ENCODE results near the gene QSOX2. TPM values are rescaled to one million over a fixed set of nuclear protein-coding genes. Genes with fewer than 3 reads are reported as not detected.

Gene QSOX2
- total and polyA plus RNA-seq, 4 donors = 0.79 to 12.7 (median 4.3) TPM

DNA sequence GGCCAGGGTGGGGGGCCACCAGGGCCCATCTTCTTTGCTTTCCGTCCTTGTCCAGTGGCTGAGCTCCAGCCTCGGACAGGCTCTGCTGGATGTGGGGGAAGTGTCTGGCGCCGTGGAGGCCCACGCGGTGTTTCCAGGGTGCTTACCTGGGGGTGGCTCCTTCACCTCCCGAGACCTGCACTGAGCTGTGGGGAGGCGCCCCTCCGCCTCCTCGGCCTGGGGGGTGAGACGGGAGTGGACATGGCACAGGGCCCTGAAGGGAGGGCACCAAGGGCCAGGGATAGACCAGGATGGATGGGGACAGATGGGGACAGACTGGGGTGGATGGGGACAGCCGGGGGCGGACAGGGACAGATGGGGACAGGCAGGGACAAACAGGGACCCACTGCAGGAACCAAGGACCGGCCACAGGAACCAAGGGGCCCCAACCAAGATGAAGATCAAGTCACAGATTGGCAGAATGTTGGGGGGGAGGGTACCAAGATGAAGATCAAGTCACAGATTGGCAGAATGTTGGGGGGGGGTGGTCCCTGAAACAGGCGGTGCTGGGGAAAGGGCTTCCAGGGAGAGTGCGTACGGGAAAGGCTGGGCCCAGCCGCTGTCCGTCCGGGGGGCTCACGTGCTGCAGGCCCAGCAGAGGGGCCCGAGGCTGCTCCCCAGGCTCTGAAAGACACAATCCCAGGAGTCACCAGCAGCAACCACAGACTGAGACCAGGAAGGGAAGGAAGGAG, 13.3 kb upstream of the QSOX2 start (continued):
- TF ChIP-seq HNF4G (IDR thresholded peaks at IDR 0.05) (no peak), NR2F2 (IDR thresholded peaks at IDR 0.05) (no peak), HNF4A (conservative IDR thresholded peaks at IDR 0.05) (no peak), RXRA (IDR thresholded peaks at IDR 0.05) (no peak)

DNA sequence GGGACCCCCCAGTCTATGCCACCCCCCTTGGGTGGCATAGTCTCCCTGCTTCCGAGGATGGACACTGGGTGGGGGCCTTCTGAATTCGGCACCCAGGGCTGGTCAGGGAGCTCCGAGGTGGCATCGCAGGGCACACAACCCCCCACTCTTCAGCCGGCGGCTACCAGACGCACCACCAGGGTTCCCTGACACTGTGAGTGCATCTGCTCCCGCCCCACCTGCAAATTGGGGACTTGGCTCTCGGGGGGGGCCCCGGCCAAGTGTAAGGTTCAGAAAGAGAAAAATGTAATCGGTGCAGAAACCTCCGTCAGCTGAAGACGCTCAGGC, 12.7 kb upstream of the QSOX2 start:
- TF ChIP-seq NR2F2 (IDR thresholded peaks at IDR 0.05) = no peak
- TF ChIP-seq, protein P1, sequence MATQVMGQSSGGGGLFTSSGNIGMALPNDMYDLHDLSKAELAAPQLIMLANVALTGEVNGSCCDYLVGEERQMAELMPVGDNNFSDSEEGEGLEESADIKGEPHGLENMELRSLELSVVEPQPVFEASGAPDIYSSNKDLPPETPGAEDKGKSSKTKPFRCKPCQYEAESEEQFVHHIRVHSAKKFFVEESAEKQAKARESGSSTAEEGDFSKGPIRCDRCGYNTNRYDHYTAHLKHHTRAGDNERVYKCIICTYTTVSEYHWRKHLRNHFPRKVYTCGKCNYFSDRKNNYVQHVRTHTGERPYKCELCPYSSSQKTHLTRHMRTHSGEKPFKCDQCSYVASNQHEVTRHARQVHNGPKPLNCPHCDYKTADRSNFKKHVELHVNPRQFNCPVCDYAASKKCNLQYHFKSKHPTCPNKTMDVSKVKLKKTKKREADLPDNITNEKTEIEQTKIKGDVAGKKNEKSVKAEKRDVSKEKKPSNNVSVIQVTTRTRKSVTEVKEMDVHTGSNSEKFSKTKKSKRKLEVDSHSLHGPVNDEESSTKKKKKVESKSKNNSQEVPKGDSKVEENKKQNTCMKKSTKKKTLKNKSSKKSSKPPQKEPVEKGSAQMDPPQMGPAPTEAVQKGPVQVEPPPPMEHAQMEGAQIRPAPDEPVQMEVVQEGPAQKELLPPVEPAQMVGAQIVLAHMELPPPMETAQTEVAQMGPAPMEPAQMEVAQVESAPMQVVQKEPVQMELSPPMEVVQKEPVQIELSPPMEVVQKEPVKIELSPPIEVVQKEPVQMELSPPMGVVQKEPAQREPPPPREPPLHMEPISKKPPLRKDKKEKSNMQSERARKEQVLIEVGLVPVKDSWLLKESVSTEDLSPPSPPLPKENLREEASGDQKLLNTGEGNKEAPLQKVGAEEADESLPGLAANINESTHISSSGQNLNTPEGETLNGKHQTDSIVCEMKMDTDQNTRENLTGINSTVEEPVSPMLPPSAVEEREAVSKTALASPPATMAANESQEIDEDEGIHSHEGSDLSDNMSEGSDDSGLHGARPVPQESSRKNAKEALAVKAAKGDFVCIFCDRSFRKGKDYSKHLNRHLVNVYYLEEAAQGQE (IDR thresholded peaks at IDR 0.05) = no peak
- TF ChIP-seq FOXA2 (IDR thresholded peaks at IDR 0.05) = no peak
- TF ChIP-seq, protein P2, sequence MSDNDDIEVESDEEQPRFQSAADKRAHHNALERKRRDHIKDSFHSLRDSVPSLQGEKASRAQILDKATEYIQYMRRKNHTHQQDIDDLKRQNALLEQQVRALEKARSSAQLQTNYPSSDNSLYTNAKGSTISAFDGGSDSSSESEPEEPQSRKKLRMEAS (IDR thresholded peaks at IDR 0.05) = no peak
- TF ChIP-seq EGR1 (IDR thresholded peaks at IDR 0.05; ENCODE audit: low read depth in 2 of 2) = no peak
- TF ChIP-seq YY1 (IDR thresholded peaks at IDR 0.05) = no peak
- TF ChIP-seq GABPA (IDR thresholded peaks at IDR 0.05 in 1 of 2, conservative IDR thresholded peaks at IDR 0.05 in 1 of 2) = no peak
- no peak for TF ChIP-seq FOXA1 (IDR thresholded peaks at IDR 0.05)
- no peak for TF ChIP-seq HNF4G (IDR thresholded peaks at IDR 0.05)
- no peak for TF ChIP-seq RAD21 (IDR thresholded peaks at IDR 0.05)
- TF ChIP-seq, protein P3, sequence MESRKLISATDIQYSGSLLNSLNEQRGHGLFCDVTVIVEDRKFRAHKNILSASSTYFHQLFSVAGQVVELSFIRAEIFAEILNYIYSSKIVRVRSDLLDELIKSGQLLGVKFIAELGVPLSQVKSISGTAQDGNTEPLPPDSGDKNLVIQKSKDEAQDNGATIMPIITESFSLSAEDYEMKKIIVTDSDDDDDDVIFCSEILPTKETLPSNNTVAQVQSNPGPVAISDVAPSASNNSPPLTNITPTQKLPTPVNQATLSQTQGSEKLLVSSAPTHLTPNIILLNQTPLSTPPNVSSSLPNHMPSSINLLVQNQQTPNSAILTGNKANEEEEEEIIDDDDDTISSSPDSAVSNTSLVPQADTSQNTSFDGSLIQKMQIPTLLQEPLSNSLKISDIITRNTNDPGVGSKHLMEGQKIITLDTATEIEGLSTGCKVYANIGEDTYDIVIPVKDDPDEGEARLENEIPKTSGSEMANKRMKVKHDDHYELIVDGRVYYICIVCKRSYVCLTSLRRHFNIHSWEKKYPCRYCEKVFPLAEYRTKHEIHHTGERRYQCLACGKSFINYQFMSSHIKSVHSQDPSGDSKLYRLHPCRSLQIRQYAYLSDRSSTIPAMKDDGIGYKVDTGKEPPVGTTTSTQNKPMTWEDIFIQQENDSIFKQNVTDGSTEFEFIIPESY (IDR thresholded peaks at IDR 0.05) = no peak
- TF ChIP-seq, protein P4, sequence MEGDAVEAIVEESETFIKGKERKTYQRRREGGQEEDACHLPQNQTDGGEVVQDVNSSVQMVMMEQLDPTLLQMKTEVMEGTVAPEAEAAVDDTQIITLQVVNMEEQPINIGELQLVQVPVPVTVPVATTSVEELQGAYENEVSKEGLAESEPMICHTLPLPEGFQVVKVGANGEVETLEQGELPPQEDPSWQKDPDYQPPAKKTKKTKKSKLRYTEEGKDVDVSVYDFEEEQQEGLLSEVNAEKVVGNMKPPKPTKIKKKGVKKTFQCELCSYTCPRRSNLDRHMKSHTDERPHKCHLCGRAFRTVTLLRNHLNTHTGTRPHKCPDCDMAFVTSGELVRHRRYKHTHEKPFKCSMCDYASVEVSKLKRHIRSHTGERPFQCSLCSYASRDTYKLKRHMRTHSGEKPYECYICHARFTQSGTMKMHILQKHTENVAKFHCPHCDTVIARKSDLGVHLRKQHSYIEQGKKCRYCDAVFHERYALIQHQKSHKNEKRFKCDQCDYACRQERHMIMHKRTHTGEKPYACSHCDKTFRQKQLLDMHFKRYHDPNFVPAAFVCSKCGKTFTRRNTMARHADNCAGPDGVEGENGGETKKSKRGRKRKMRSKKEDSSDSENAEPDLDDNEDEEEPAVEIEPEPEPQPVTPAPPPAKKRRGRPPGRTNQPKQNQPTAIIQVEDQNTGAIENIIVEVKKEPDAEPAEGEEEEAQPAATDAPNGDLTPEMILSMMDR (IDR thresholded peaks at IDR 0.05; ENCODE audit: low read depth, low read length, missing input control) = no peak
- TF ChIP-seq JUND (IDR thresholded peaks at IDR 0.05) = no peak
- TF ChIP-seq RXRA (IDR thresholded peaks at IDR 0.05) = no peak
- no peak for TF ChIP-seq SP1 (IDR thresholded peaks at IDR 0.05)
- TF ChIP-seq HNF4A (conservative IDR thresholded peaks at IDR 0.05) = no peak
- no peak for TF ChIP-seq TAF1 (conservative IDR thresholded peaks at IDR 0.05)
- TF ChIP-seq, protein P5, sequence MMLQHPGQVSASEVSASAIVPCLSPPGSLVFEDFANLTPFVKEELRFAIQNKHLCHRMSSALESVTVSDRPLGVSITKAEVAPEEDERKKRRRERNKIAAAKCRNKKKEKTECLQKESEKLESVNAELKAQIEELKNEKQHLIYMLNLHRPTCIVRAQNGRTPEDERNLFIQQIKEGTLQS (IDR thresholded peaks at IDR 0.05) = no peak
- Histone ChIP-seq H3K27me3 (ENCODE audit: control insufficient read depth in 4 of 4, insufficient read depth in 4 of 4, low read length in 3 of 4) (peaks cover 0 to 2% (median 0%) of the 10 kb centered on the region in 4 donors), H3K9me3 (ENCODE audit: control insufficient read depth in 4 of 4, low read length in 3 of 4) (no peaks in the 10 kb centered on the region), H3K4me1 (ENCODE audit: control insufficient read depth in 4 of 4, insufficient read depth in 4 of 4, low read length in 3 of 4) (peaks cover 0 to 4% (median 0%) of the 10 kb centered on the region in 4 donors), H3K36me3 (ENCODE audit: control insufficient read depth in 4 of 4, insufficient read depth in 3 of 4, low read depth in 1 of 4, low read length in 3 of 4) (no peaks in the 10 kb centered on the region), H3K9ac (ENCODE audit: low read depth in 1 of 2, low read length in 2 of 2) (no peak overlapping the region), H3K4me3 (ENCODE audit: low read depth in 1 of 3, low read length in 3 of 3) (no peak overlapping the region), H3K27ac (ENCODE audit: low read depth in 1 of 2, low read length in 2 of 2) (no peak overlapping the region)
- 77% methylated on average over 13 of the region's 13 CpGs for WGBS
- DNase-seq (ENCODE audit: low spot score) = no peak

All from liver (tissue), 9 donors.